Keratinocyte (primary cell): ENCODE measurements around the gene COMT. TPM values are rescaled to one million over a fixed set of nuclear protein-coding genes. Genes with fewer than 3 reads are reported as not detected.

Experiments
- DNase-seq: peaks from one replicate; pipeline ENCODE4 v3.0.0-alpha.2; 2011; ENCODE audit warnings: low read depth, missing footprints, low spot score
- FAIRE-seq: peaks from 2 replicates; lab custom pipeline; 2011; peaks lifted over from hg19 to GRCh38; lab: Jason Lieb, UNC
- H2AFZ ChIP-seq: 2 replicates; pipeline ENCODE4 v1.6.0; 2012; ENCODE audit warnings: low read length, control low read depth, inconsistent platforms; ENCODE audit not compliant: control insufficient read depth
- H3K27ac ChIP-seq: 2 replicates; pipeline ENCODE4 v1.5.1; 2011; ENCODE audit warnings: low read length; ENCODE audit not compliant: control insufficient read depth, insufficient read depth
- H3K27me3 ChIP-seq: 3 replicates; pipeline ENCODE4 v1.6.0; 2011; ENCODE audit warnings: low read length; ENCODE audit not compliant: control insufficient read depth, insufficient read depth; ENCODE audit errors: extremely low read depth
- H3K36me3 ChIP-seq, 2 experiments: 2 replicates in 1 of 2; 3 replicates in 1 of 2; pipeline ENCODE4 v1.5.1; 2011; ENCODE audit warnings: low read length in 2 of 2, mild to moderate bottlenecking in 1 of 2; ENCODE audit not compliant: control insufficient read depth in 2 of 2, insufficient read depth in 2 of 2; ENCODE audit errors: extremely low read depth in 1 of 2
- H3K4me1 ChIP-seq: 3 replicates; pipeline ENCODE4 v1.5.1; 2011; ENCODE audit warnings: low read length; ENCODE audit not compliant: control insufficient read depth, insufficient read depth; ENCODE audit errors: extremely low read depth
- H3K4me2 ChIP-seq: 3 replicates; pipeline ENCODE4 v1.6.0; 2011; ENCODE audit warnings: low read depth, low read length; ENCODE audit not compliant: control insufficient read depth, insufficient read depth; ENCODE audit errors: extremely low read depth
- H3K4me3 ChIP-seq, 3 experiments: fragments of 200-600 bp in 1 of 3; sonication (generic) in 1 of 3; 2 replicates in 2 of 3; 3 replicates in 1 of 3; pipeline ENCODE4 v1.5.1; 2011 to 2016; ENCODE audit warnings: low read length in 3 of 3, mild to moderate bottlenecking in 3 of 3, control low read depth in 2 of 3, inconsistent platforms in 1 of 3, low read depth in 1 of 3, mixed read lengths in 1 of 3, mixed run types in 1 of 3, moderate library complexity in 1 of 3; ENCODE audit not compliant: control insufficient read depth in 2 of 3, insufficient read depth in 2 of 3; ENCODE audit errors: extremely low read depth in 1 of 3
- H3K79me2 ChIP-seq: 2 replicates; pipeline ENCODE4 v1.6.0; 2012; ENCODE audit warnings: low read length; ENCODE audit not compliant: control insufficient read depth, insufficient read depth
- H3K9ac ChIP-seq: 3 replicates; pipeline ENCODE4 v1.6.0; 2011; ENCODE audit warnings: low read length; ENCODE audit not compliant: control insufficient read depth, insufficient read depth; ENCODE audit errors: extremely low read depth
- H3K9me1 ChIP-seq: 3 replicates; pipeline ENCODE4 v1.6.0; 2011; ENCODE audit warnings: low read length; ENCODE audit not compliant: control insufficient read depth, insufficient read depth; ENCODE audit errors: extremely low read depth
- H3K9me3 ChIP-seq: 2 replicates; pipeline ENCODE4 v1.5.1; 2012; ENCODE audit warnings: low read depth, low read length; ENCODE audit not compliant: control insufficient read depth
- H4K20me1 ChIP-seq: 3 replicates; pipeline ENCODE4 v1.6.0; 2011; ENCODE audit warnings: low read length; ENCODE audit not compliant: control insufficient read depth, insufficient read depth; ENCODE audit errors: extremely low read depth
- EZH2 ChIP-seq: IDR thresholded peaks from one replicate; pipeline ENCODE4 v1.6.1; 2012; ENCODE audit warnings: inconsistent platforms, mild to moderate bottlenecking, low read length, moderate library complexity
- dilution Hi-C: fragments of 300-500 bp; cut with MboI; formaldehyde crosslinking; loops from one replicate; pipeline ENCODE4 v1.7.0; 2020; ENCODE audit warnings: low sequenced_read_pairs; ENCODE audit not compliant: extremely low pct_ligation_motif_present
- polyA plus RNA-seq, 5 experiments: library from polyadenylated mRNA; depleted of rRNA in 3 of 5; stranded (reverse) in 3 of 5; stranded (forward) in 1 of 5; unstranded in 1 of 5; fragments of >200 nt; gene quantifications; 1 replicate in 1 of 5; 2 replicates in 3 of 5; 3 replicates in 1 of 5; pipeline versions ENCODE4 v1.2.1 to v1.2.3, GENCODE V29; 2011 to 2012; ENCODE audit warnings: missing spikeins in 2 of 5, low read depth in 1 of 5, low replicate concordance in 1 of 5
- TF ChIP-seq, protein P1 (sequence below), 3 experiments: IDR thresholded peaks in 1 of 3; conservative IDR thresholded peaks in 1 of 3; optimal IDR thresholded peaks in 1 of 3; 2 replicates in 2 of 3; 3 replicates in 1 of 3; pipeline versions ENCODE3 to v1.5.1; 2011; ENCODE audit warnings: low read length in 3 of 3, mild to moderate bottlenecking in 3 of 3, moderate library complexity in 2 of 3, control low read depth in 1 of 3, inconsistent platforms in 1 of 3; ENCODE audit not compliant: insufficient read depth in 2 of 3; ENCODE audit errors: extremely low read depth in 1 of 3

COMT gene
- polyA plus RNA-seq, 1 donor (not counting 4 experiments of a cell fraction or from before 2014, with no cell fraction given), result 139 TPM

DNA sequence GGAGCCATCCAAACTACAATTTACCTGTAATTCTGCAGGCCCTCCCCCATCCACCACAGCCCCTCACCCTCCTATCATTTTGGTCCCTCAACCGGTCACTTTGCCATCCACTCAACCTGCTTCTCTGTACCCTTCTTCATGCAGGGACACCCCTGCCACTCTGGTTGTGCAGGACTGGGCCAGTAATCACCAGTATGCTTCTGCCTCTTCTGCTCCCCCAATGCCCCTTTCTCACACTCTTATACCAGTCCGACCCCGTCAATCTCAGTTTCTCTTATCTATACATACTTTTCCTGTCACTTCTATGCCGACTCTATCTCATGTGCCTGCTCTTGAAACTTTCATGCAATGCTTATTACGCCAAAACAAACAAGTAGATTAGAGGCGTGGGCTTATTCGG is 5.1 kb upstream of the COMT start:
- Histone ChIP-seq H4K20me1 (no peaks in the 10 kb centered on the region), H3K9me1 (no peaks in the 10 kb centered on the region), H3K4me2 (no peak overlapping the region), H3K4me1 (peaks cover 6% of the 10 kb centered on the region), H3K36me3 (no peaks in the 10 kb centered on the region), H3K79me2 (peaks cover 9% of the 10 kb centered on the region), H3K27me3 (no peaks in the 10 kb centered on the region), H2AFZ (no peak overlapping the region), H3K9me3 (no peaks in the 10 kb centered on the region), H3K4me3 (no peak overlapping the region), H3K27ac (no peak overlapping the region), H3K9ac (no peak overlapping the region)
- no peak for TF ChIP-seq EZH2
- TF ChIP-seq, protein P1, sequence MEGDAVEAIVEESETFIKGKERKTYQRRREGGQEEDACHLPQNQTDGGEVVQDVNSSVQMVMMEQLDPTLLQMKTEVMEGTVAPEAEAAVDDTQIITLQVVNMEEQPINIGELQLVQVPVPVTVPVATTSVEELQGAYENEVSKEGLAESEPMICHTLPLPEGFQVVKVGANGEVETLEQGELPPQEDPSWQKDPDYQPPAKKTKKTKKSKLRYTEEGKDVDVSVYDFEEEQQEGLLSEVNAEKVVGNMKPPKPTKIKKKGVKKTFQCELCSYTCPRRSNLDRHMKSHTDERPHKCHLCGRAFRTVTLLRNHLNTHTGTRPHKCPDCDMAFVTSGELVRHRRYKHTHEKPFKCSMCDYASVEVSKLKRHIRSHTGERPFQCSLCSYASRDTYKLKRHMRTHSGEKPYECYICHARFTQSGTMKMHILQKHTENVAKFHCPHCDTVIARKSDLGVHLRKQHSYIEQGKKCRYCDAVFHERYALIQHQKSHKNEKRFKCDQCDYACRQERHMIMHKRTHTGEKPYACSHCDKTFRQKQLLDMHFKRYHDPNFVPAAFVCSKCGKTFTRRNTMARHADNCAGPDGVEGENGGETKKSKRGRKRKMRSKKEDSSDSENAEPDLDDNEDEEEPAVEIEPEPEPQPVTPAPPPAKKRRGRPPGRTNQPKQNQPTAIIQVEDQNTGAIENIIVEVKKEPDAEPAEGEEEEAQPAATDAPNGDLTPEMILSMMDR (optimal IDR thresholded peaks at IDR 0.05 in 1 of 3, IDR thresholded peaks at IDR 0.05 in 1 of 3, conservative IDR thresholded peaks at IDR 0.05 in 1 of 3; ENCODE audit: extremely low read depth in 1 of 3, insufficient read depth in 2 of 3, low read length in 3 of 3), result no peak
- DNase-seq (no peak), FAIRE-seq (no peak)
- dilution Hi-C loops, result no loop called here

DNA sequence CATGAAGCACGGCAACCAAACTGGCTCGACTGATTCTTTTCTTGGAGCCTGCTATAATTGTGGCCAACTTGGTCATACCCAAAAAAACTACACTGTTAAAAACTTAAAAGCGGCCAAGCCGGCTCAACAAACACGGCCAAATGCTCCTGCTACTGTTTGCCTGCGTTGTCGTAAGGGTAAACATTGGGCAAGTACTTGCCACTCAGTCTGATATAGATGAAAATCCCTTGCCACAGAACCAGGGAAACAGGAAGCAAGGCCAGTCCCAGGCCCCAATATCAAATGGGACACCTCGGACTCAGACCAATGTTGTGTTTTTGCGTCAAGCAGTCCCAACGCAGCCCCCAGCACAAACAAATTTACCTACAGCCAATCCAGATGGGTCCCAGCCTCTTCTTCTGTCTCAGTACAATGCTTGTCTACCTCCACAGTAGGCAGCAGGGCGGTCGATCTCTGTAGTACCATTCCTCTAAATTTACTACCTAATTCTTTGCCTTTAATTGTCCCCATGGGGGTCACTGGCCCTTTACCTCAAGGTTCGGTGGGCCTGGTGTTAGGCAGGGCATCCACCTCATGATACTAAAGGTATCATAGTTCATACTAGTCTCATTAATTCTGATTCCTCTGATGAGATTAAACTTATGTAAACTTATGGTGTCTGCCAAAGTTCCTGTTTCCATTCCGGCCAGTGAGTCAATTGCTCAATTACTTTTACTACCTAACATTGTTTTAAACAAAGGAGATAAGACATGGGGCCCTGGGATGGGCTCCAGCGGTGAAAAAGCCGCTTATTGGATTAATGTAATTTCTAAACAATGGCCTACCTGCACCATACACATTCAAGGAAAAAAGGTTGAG is 3.7 kb upstream of the COMT start:
- no peak overlapping the region for H3K4me2 ChIP-seq
- no peak for FAIRE-seq

More for the DNA sequence above, 3.7 kb upstream of the COMT start:
- Histone ChIP-seq H2AFZ (no peak overlapping the region), H3K9me1 (no peaks in the 10 kb centered on the region), H4K20me1 (no peaks in the 10 kb centered on the region), H3K36me3 (no peaks in the 10 kb centered on the region), H3K27ac (no peak overlapping the region), H3K4me3 (no peak overlapping the region), H3K4me1 (peaks cover 10% of the 10 kb centered on the region), H3K9ac (no peak overlapping the region), H3K79me2 (peaks cover 18% of the 10 kb centered on the region), H3K9me3 (no peaks in the 10 kb centered on the region), H3K27me3 (no peaks in the 10 kb centered on the region)
- TF ChIP-seq, protein P1 (optimal IDR thresholded peaks at IDR 0.05 in 1 of 3, IDR thresholded peaks at IDR 0.05 in 1 of 3, conservative IDR thresholded peaks at IDR 0.05 in 1 of 3; ENCODE audit: extremely low read depth in 1 of 3, insufficient read depth in 2 of 3, low read length in 3 of 3), result no peak
- TF ChIP-seq EZH2, result no peak
- no peak for DNase-seq
- dilution Hi-C loops, result no loop called here
